HepG2 (cell line): Measurements from ENCODE around the gene NOSIP. TPM values are rescaled to one million over a fixed set of nuclear protein-coding genes. Genes with fewer than 3 reads are reported as not detected.
A peak's percentile ranks its signal among the peaks of the same experiment; 100 is the strongest.

ENCODE experiments used
- ATAC-seq: fragments of 200-7000 bp; cut with Tn5 transposase; 3 replicates; pipeline ENCODE4 v1.9.1; 2020; ENCODE audit warnings: mild to moderate bottlenecking, moderate library complexity
- BruUV-seq: library from RNA; stranded (reverse); fragments of 400-500 nt; replicated peaks from 2 replicates; lab custom pipeline; 2021; lab: Mats Ljungman, UMichigan
- CTCF ChIA-PET: fragments of 300-600 bp; formaldehyde crosslinking; extraction: SDS; loops from one replicate; lab custom pipeline; 2021; ENCODE audit warnings: low total read pairs, inconsistent platforms, low intra/inter-chr PET ratio; lab: Yijun Ruan, JAX
- POLR2A ChIA-PET: fragments of 350-600 bp; sonication (Branson Sonifier 250); formaldehyde crosslinking; loops from one replicate; lab custom pipeline; 2020; ENCODE audit warnings: antibody characterized with exemption, inconsistent platforms; lab: Yijun Ruan, JAX
- DNase-seq: peaks from one replicate; pipeline ENCODE4 v3.0.0-alpha.2; 2015; ENCODE audit warnings: low spot score
- FAIRE-seq: peaks from 3 replicates; lab custom pipeline; 2011; peaks lifted over from hg19 to GRCh38; lab: Jason Lieb, UNC
- H2AFZ ChIP-seq: one replicate; pipeline ENCODE4 v1.6.1; 2011; ENCODE audit warnings: low read length, inconsistent platforms
- H3K27ac ChIP-seq: fragments of 300-600 bp; 3 replicates; pipeline ENCODE4 v1.8.0; 2011; ENCODE audit warnings: mixed run types, mild to moderate bottlenecking, mixed read lengths, low read length, inconsistent platforms; ENCODE audit not compliant: insufficient read depth; ENCODE audit errors: extremely low read length
- H3K27me3 ChIP-seq, 2 experiments: fragments of 200-600 bp in 1 of 2; 2 replicates in 1 of 2; 3 replicates in 1 of 2; pipeline versions ENCODE4 v1.6.0 to v1.8.0; 2011; ENCODE audit warnings: low read length in 2 of 2, mild to moderate bottlenecking in 2 of 2, moderate library complexity in 2 of 2, inconsistent platforms in 1 of 2; ENCODE audit not compliant: insufficient read depth in 2 of 2, control insufficient read depth in 1 of 2
- H3K36me3 ChIP-seq, 2 experiments: fragments of 200-600 bp in 1 of 2; replicated peaks in 1 of 2; 2 replicates in 1 of 2; 3 replicates in 1 of 2; pipeline versions ENCODE4 v1.5.1 to v1.8.0; 2011; ENCODE audit warnings: low read length in 2 of 2, inconsistent platforms in 1 of 2; ENCODE audit not compliant: insufficient read depth in 2 of 2, control insufficient read depth in 1 of 2
- H3K4me1 ChIP-seq: 2 replicates; pipeline ENCODE4 v1.5.1; 2012; ENCODE audit warnings: low read length, inconsistent platforms; ENCODE audit not compliant: insufficient read depth
- H3K4me2 ChIP-seq: 2 replicates; pipeline ENCODE4 v1.6.0; 2011; ENCODE audit warnings: low read depth, low read length, inconsistent platforms
- H3K4me3 ChIP-seq, 3 experiments: fragments of 200-600 bp in 1 of 3; sonication (generic), shearing (Covaris generic) in 1 of 3; replicated peaks in 1 of 3; 2 replicates each; pipeline ENCODE4 v1.5.1; 2011 to 2016; ENCODE audit warnings: low read length in 3 of 3, inconsistent platforms in 2 of 3, low read depth in 2 of 3, mild to moderate bottlenecking in 2 of 3, control low read depth in 1 of 3, mixed read lengths in 1 of 3; ENCODE audit not compliant: insufficient read depth in 1 of 3
- H3K79me2 ChIP-seq: one replicate; pipeline ENCODE4 v1.6.1; 2011; ENCODE audit warnings: low read length, inconsistent platforms; ENCODE audit not compliant: insufficient read depth
- H3K9ac ChIP-seq: 2 replicates; pipeline ENCODE4 v1.6.0; 2011; ENCODE audit warnings: mild to moderate bottlenecking, low read depth, low read length, inconsistent platforms; ENCODE audit not compliant: insufficient read depth
- H3K9me3 ChIP-seq: 2 replicates; pipeline ENCODE4 v1.5.1; 2012; ENCODE audit warnings: mild to moderate bottlenecking, low read length
- H4K20me1 ChIP-seq: 2 replicates; pipeline ENCODE4 v1.6.0; 2011; ENCODE audit warnings: inconsistent platforms, mild to moderate bottlenecking, low read length, moderate library complexity; ENCODE audit not compliant: insufficient read depth
- CCAR2 ChIP-seq: fragments of 200-400 bp; formaldehyde crosslinking; optimal IDR thresholded peaks from 2 replicates; pipeline ENCODE3; 2018; ENCODE audit warnings: low read depth, mild to moderate bottlenecking, low read length, moderate library complexity
- KLF9 ChIP-seq: IDR thresholded peaks from 2 replicates; pipeline ENCODE4 v1.6.1; 2016; ENCODE audit warnings: low read depth
- RFX1 ChIP-seq: fragments of 450-650 bp; IDR thresholded peaks from 2 replicates; pipeline ENCODE4 v1.6.1; 2017
- YEATS4 ChIP-seq: sonication (generic); formaldehyde crosslinking; IDR thresholded peaks from 2 replicates; pipeline ENCODE4 v1.4.0; 2020; ENCODE audit warnings: missing genetic modification reagents, borderline replicate concordance
- ZNF232 ChIP-seq: sonication (generic); formaldehyde crosslinking; IDR thresholded peaks from 2 replicates; pipeline ENCODE4 v1.4.0; 2020; ENCODE audit warnings: missing genetic modification reagents, borderline replicate concordance
- ZNF331 ChIP-seq: sonication (generic); formaldehyde crosslinking; IDR thresholded peaks from 2 replicates; pipeline ENCODE4 v1.4.0; 2020; ENCODE audit warnings: missing genetic modification reagents
- ZNF678 ChIP-seq: sonication (generic); formaldehyde crosslinking; IDR thresholded peaks from 2 replicates; pipeline ENCODE4 v1.4.0; 2020; ENCODE audit warnings: mild to moderate bottlenecking, missing genetic modification reagents
- ZNF713 ChIP-seq: sonication (generic); formaldehyde crosslinking; IDR thresholded peaks from 2 replicates; pipeline ENCODE4 v1.4.0; 2020; ENCODE audit warnings: mild to moderate bottlenecking, missing genetic modification reagents
- ZNF816 ChIP-seq: sonication (generic); formaldehyde crosslinking; IDR thresholded peaks from 2 replicates; pipeline ENCODE4 v1.8.0; 2022; ENCODE audit warnings: missing genetic modification reagents, mild to moderate bottlenecking, borderline replicate concordance
- ZSCAN30 ChIP-seq: sonication (generic); formaldehyde crosslinking; IDR thresholded peaks from 2 replicates; pipeline ENCODE4 v1.5.0; 2020; ENCODE audit warnings: mild to moderate bottlenecking, missing genetic modification reagents
- WGBS: methylation state at CpG from one replicate; pipeline ENCODE4 v1.1.6; 2017; ENCODE audit warnings: low lambda C conversion rate; 5-methylcytosine and 5-hydroxymethylcytosine counted together
- in situ Hi-C: cut with HindIII; loops from 2 replicates; pipeline ENCODE4 v1.10.0; 2017; ENCODE audit warnings: low pct_unique_long_range_greater_than_20kb; ENCODE audit not compliant: extremely low pct_ligation_motif_present
- intact Hi-C: fragments of 100-400 bp; cut with micrococcal nuclease; formaldehyde crosslinking; loops from one replicate; pipeline ENCODE4 v1.10.0; 2022; ENCODE audit not compliant: unreplicated experiment
- polyA plus RNA-seq, 8 experiments: library from polyadenylated mRNA; depleted of rRNA in 3 of 8; stranded (reverse) in 7 of 8; unstranded in 1 of 8; fragments of >200 nt; fragmentation: Illumina TruSeq in 4 of 8; extraction: Trizol in 4 of 8; gene quantifications; 2 replicates each; pipeline versions ENCODE4 v1.2.1 to v1.2.3, GENCODE V29; 2011 to 2016; ENCODE audit warnings: low read depth in 4 of 8, missing spikeins in 1 of 8, mixed read lengths in 1 of 8; ENCODE audit not compliant: insufficient read depth in 1 of 8
- total RNA-seq, 5 experiments: library from RNA; depleted of rRNA; stranded (reverse); fragments of >200 nt; fragmentation: Illumina TruSeq; extraction: Trizol; gene quantifications; 2 replicates each; pipeline ENCODE4 v1.2.3, GENCODE V29; 2016; ENCODE audit warnings: low read depth in 1 of 5
- TF ChIP-seq, protein P1 (sequence below): sonication (generic); formaldehyde crosslinking; IDR thresholded peaks from 2 replicates; pipeline ENCODE4 v1.5.0; 2020; ENCODE audit warnings: missing genetic modification reagents
- TF ChIP-seq, protein P2 (sequence below): IDR thresholded peaks from 2 replicates; pipeline ENCODE4 v1.6.1; 2012; ENCODE audit warnings: low read length, improper control_type of control experiment
- TF ChIP-seq, protein P3 (sequence below): IDR thresholded peaks from 2 replicates; pipeline ENCODE4 v1.6.1; 2018; ENCODE audit warnings: missing genetic modification reagents, mild to moderate bottlenecking, missing compliant biosample characterization
- TF ChIP-seq, protein P4 (sequence below), 2 experiments: sonication (generic) in 1 of 2; formaldehyde crosslinking in 1 of 2; IDR thresholded peaks; 2 replicates each; pipeline versions ENCODE4 v1.4.0 to v1.6.1; 2018 to 2020; ENCODE audit warnings: missing genetic modification reagents in 2 of 2, borderline replicate concordance in 1 of 2, low read depth in 1 of 2, mild to moderate bottlenecking in 1 of 2, missing biosample characterization in 1 of 2
- TF ChIP-seq, protein P5 (sequence below): sonication (generic); formaldehyde crosslinking; IDR thresholded peaks from 2 replicates; pipeline ENCODE4 v1.5.0; 2020; ENCODE audit warnings: missing genetic modification reagents, mild to moderate bottlenecking, borderline replicate concordance

The NOSIP gene
- total and polyA plus RNA-seq, 2 of the 13 experiments (the other 11 are each of a cell fraction or from before 2014, with no cell fraction given), result 54.3 to 78.0 TPM

DNA sequence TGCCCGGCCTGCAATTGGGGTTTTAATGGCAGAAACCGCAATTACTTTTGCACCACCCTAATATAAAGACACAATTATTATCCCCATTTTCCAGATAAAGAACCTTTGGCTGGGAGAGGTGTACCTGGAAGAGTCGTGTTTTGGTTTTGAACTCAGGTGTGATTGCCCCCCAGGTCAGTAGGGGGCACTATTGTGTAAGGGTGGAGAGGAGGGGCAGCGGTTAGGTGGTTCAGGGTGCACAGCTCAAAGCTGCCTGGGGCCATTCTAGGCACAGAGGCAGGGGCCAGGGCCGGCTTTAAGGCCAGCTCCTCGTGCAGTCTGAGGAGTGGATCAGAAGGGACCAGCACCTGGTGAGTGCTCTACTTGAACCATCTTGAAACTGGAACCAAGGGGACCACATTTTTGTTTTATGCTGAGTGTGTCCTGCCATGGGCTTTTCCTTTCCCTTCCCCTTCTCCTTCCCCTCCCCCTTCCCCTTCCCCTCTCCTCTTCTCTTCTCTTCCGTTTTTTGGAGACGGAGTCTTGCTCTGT lies 73.7 kb downstream of the NOSIP start:
- no peaks in the 10 kb centered on the region for H3K27me3 ChIP-seq
- no peaks in the 10 kb centered on the region for H4K20me1 ChIP-seq
- CTCF ChIA-PET, result interaction anchor here (2.1 to 3.3 kb wide), 2 partner anchors 40 to 65 kb away, joined by 31 to 47 read pairs; no protein-coding TSS in a partner anchor
- DNase-seq (peak; percentile 71), FAIRE-seq (peak; percentile 79), ATAC-seq (peak; percentile 66)
- no peaks in the 10 kb centered on the region for H3K9me3 ChIP-seq
- intact Hi-C loops (loop anchor here (1.0 kb wide), 1 partner anchor 41 kb away; no protein-coding TSS in a partner anchor), in situ Hi-C loops (loop anchor here (5.0 kb wide), 1 partner anchor 36 kb away; no protein-coding TSS in a partner anchor)
- no peaks in the 10 kb centered on the region for H3K36me3 ChIP-seq
- H3K9ac ChIP-seq, result no peak overlapping the region
- H2AFZ ChIP-seq, result no peak overlapping the region
- peak overlapping the region in 1 of 3 experiments; percentile 30; a peak in 1 of 6 replicates for H3K4me3 ChIP-seq
- peaks cover 53% of the 10 kb centered on the region for H3K4me1 ChIP-seq
- H3K27ac ChIP-seq, result no peak overlapping the region
- 15% methylated on average over 7 of the region's 8 CpGs for WGBS
- BruUV-seq, result no TSS peak
- H3K4me2 ChIP-seq, result peak overlapping the region; percentile 63; the same call in 1 of the 2 replicates
- H3K79me2 ChIP-seq, result no peaks in the 10 kb centered on the region
- POLR2A ChIA-PET, result interaction anchor here (0.6 to 1.2 kb wide), 4 partner anchors 11 to 74 kb away, joined by 3 to 9 read pairs (median 4); partner anchors contain the start of genes NOSIP and RPS11
- TF ChIP-seq, protein P1, sequence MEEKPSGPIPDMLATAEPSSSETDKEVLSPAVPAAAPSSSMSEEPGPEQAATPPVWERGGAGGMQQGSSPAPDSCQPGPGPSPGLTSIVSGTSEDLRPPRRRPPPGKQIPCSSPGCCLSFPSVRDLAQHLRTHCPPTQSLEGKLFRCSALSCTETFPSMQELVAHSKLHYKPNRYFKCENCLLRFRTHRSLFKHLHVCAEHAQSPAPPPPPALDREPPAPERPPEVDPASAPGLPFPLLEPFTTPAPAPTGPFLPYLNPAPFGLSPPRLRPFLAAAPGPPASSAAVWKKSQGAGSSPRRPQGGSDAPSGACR (CRISPR knock-in tag), result no peak
- TF ChIP-seq ZNF713 (CRISPR knock-in tag), result no peak
- TF ChIP-seq, protein P2, sequence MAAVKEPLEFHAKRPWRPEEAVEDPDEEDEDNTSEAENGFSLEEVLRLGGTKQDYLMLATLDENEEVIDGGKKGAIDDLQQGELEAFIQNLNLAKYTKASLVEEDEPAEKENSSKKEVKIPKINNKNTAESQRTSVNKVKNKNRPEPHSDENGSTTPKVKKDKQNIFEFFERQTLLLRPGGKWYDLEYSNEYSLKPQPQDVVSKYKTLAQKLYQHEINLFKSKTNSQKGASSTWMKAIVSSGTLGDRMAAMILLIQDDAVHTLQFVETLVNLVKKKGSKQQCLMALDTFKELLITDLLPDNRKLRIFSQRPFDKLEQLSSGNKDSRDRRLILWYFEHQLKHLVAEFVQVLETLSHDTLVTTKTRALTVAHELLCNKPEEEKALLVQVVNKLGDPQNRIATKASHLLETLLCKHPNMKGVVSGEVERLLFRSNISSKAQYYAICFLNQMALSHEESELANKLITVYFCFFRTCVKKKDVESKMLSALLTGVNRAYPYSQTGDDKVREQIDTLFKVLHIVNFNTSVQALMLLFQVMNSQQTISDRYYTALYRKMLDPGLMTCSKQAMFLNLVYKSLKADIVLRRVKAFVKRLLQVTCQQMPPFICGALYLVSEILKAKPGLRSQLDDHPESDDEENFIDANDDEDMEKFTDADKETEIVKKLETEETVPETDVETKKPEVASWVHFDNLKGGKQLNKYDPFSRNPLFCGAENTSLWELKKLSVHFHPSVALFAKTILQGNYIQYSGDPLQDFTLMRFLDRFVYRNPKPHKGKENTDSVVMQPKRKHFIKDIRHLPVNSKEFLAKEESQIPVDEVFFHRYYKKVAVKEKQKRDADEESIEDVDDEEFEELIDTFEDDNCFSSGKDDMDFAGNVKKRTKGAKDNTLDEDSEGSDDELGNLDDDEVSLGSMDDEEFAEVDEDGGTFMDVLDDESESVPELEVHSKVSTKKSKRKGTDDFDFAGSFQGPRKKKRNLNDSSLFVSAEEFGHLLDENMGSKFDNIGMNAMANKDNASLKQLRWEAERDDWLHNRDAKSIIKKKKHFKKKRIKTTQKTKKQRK, result no peak
- TF ChIP-seq, protein P3, sequence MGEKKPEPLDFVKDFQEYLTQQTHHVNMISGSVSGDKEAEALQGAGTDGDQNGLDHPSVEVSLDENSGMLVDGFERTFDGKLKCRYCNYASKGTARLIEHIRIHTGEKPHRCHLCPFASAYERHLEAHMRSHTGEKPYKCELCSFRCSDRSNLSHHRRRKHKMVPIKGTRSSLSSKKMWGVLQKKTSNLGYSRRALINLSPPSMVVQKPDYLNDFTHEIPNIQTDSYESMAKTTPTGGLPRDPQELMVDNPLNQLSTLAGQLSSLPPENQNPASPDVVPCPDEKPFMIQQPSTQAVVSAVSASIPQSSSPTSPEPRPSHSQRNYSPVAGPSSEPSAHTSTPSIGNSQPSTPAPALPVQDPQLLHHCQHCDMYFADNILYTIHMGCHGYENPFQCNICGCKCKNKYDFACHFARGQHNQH (CRISPR knock-in tag), result peak; percentile 55; the same call in 1 of the 2 replicates
- no peak for TF ChIP-seq ZNF816 (CRISPR knock-in tag)
- no peak for TF ChIP-seq KLF9 (CRISPR knock-in tag)
- no peak for TF ChIP-seq ZSCAN30
- no peak for TF ChIP-seq CCAR2
- TF ChIP-seq ZNF678 (CRISPR knock-in tag), result no peak
- no peak for TF ChIP-seq YEATS4 (CRISPR knock-in tag)
- TF ChIP-seq ZNF331 (CRISPR knock-in tag), result peak; percentile 31; the same call in 1 of the 2 replicates
- TF ChIP-seq RFX1, result no peak
- TF ChIP-seq, protein P4, sequence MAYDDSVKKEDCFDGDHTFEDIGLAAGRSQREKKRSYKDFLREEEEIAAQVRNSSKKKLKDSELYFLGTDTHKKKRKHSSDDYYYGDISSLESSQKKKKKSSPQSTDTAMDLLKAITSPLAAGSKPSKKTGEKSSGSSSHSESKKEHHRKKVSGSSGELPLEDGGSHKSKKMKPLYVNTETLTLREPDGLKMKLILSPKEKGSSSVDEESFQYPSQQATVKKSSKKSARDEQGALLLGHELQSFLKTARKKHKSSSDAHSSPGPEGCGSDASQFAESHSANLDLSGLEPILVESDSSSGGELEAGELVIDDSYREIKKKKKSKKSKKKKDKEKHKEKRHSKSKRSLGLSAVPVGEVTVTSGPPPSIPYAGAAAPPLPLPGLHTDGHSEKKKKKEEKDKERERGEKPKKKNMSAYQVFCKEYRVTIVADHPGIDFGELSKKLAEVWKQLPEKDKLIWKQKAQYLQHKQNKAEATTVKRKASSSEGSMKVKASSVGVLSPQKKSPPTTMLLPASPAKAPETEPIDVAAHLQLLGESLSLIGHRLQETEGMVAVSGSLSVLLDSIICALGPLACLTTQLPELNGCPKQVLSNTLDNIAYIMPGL (CRISPR knock-in tag; IDR thresholded peaks at IDR 0.05; ENCODE audit: borderline replicate concordance in 1 of 2, low read depth in 1 of 2), result peak; percentile 64; a peak in 2 of 4 replicates
- TF ChIP-seq, protein P5, sequence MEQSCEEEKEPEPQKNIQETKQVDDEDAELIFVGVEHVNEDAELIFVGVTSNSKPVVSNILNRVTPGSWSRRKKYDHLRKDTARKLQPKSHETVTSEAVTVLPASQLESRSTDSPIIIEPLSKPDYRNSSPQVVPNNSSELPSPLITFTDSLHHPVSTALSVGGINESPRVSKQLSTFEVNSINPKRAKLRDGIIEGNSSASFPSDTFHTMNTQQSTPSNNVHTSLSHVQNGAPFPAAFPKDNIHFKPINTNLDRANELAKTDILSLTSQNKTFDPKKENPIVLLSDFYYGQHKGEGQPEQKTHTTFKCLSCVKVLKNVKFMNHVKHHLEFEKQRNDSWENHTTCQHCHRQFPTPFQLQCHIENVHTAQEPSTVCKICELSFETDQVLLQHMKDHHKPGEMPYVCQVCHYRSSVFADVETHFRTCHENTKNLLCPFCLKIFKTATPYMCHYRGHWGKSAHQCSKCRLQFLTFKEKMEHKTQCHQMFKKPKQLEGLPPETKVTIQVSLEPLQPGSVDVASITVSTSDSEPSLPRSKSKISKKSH (CRISPR knock-in tag), result no peak
- TF ChIP-seq ZNF232 (CRISPR knock-in tag), result no peak
